GM21423 (cell line): Measurements from ENCODE around the gene ACTG1.

Experiments used
- ATAC-seq: cut with Tn5 transposase; IDR thresholded peaks from one replicate; pipeline ENCODE4 v1.9.1; 2021; ENCODE audit warnings: mild to moderate bottlenecking, moderate library complexity; ENCODE audit not compliant: unreplicated experiment

The ACTG1 gene

DNA sequence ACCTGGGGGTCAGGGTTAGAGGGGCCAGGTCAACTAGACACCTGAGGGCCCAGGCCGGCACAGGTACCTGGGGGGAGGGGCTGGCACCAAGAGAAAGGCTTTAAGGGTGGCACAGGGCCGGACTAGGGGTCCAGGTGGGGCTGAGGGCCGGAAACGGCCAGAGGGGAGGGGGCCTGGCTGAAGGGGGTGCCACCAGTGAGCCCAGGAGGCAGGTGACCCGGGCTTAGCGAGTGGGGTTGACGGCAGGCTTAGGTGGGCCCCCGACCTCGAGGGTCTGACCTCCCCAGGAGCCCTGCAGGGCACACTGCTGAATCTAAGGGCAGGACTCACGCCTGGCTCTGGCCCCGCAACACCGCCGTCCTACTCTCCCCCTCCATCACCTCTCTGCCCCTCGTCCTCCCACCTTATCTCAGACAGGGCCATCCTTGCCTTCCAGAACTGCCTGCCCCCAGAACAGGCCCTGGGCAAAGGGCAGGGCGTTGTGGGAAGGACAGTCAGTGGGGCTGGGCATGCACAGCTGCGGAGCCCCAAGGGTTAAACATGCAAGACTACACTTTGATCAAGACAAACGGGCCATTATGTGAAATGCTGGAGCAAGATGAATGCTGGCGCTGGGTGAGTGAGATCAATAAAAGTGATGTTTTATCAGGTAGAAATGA is 44.4 kb downstream of the ACTG1 start:
- no peak for ATAC-seq

DNA sequence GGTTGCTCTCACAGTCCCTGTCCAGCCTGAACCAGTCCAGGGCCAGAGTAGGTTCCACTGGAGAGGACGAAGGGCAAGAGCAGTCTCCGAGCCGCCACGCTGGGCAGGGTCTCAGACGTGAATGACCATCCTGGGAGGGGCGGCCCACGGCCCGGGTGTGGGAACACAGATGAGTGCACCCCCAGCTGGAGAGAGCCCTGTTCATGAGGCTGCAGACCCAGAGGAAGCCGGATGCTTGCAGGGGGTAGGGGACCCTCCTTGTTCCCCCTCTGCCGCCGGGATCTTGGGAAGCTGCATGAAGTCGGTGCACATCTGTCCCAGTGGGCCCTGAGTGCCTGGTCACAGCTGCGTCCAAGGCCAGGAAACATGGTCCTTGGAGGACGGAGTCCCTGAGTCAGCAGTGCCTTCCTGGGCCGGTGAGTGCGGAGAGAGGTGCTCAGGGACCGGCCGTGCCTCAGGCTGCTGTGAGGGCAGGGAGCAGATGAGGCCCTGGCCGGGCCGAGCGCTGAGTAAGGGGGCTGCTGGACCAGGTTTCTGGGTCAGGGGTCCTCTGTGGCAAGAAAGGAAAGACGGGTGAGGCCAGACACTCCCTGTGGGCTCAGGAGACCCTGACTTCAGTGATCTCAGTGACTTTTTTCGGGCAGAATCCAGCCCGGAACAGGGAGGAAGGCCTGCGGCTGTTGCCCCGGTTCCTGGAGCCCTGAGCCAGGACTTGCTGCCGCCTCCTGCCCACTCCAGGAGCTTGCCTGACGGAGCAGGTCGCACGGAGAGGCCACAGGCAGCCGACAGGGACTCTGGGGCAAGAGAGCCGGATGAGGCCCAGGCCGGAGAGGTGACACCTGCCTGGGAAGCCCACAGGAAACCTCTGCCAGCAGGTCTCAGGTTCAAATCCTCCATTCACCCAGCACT is 45.8 kb downstream of the ACTG1 start:
- ATAC-seq, result no peak

- no peak for ATAC-seq
These were observed 46.7 kb downstream of the ACTG1 start for GRCh38 chr17:81465910-81466309.

- no peak for ATAC-seq
These were observed 48.0 kb downstream of the ACTG1 start for GRCh38 chr17:81464586-81464985.

DNA sequence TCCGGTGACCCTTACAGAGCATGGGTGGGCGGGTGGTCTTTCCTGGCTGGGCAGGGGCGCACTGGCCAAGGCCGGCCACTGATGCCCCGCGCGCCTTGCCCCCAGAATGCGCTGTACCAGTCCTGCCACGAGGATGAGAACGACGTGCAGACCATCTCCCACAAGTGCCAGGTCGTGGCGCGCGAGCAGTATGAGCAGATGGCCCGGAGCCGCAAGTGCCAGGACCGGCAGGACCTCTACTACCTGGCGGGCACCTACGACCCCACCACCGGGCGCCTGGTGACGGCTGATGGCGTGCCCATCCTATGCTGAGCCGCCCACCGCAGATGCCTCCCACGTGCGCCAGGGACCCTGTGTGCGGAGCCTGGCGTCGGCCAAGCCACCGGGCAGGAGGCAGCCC is 49.1 kb downstream of the ACTG1 start:
- no peak for ATAC-seq

DNA sequence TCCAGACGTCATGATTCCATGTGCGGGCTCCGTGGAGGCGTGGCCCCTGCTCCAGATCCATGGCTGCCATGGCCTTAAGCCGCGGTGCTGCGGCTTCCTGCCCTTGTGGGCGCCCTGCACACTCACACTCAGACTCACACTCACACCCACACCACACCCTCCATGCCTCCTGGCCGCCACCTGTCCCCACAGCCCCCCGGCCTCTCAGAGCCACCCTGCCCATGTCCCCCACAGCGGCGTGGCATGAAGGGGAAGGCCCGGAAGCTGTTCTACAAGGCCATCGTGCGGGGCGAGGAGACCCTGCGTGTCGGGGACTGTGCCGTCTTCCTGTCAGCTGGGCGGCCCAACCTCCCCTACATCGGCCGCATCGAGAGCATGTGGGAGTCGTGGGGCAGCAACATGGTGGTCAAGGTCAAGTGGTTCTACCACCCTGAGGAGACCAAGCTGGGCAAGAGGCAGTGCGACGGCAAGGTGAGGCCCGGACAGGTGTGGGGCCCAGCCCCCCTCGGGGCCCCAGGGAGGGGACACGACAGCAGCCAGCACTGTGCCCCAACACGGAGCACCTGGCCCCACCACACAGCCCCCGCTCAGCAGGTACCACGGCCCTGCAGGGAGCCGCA is 50.0 kb downstream of the ACTG1 start:
- no peak for ATAC-seq

GRCh38 chr17:81461607-81462500 is 50.7 kb downstream of the ACTG1 start:
- no peak for ATAC-seq

DNA sequence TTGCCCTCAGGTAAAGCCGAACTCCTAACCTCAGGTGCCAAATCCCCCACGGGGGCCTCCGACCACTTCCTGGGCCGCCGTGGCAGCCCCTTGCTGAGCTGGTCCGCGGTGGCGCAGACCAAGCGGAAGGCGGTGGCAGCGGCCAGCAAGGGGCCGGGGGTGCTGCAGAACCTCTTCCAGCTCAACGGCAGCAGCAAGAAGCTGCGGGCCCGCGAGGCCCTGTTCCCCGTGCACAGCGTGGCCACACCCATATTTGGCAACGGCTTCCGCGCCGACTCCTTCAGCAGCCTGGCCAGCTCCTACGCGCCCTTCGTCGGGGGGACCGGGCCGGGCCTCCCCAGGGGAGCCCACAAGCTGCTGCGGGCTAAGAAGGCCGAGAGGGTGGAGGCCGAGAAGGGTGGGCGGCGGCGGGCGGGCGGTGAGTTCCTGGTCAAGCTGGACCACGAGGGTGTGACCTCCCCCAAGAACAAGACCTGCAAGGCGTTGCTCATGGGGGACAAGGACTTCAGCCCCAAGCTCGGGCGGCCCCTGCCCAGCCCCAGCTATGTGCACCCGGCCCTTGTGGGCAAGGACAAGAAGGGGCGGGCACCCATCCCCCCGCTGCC is 51.6 kb downstream of the ACTG1 start:
- ATAC-seq, result no peak
